Skeletal muscle tissue (tissue), 4 donors: Measurements from ENCODE around the gene VPS50. TPM values are rescaled to one million over a fixed set of nuclear protein-coding genes. Genes with fewer than 3 reads are reported as not detected.

Source experiments
- H3K27ac ChIP-seq: one replicate; pipeline ENCODE4 v1.7.0; 2013; ENCODE audit warnings: mild to moderate bottlenecking, low read depth, low read length, inconsistent platforms
- H3K27me3 ChIP-seq, 3 donors: one replicate each; pipeline ENCODE4 v1.7.0; 2013; ENCODE audit warnings: low read length in 3 of 3; ENCODE audit not compliant: control insufficient read depth in 3 of 3, insufficient read depth in 3 of 3
- H3K36me3 ChIP-seq, 3 donors: one replicate each; pipeline ENCODE4 v1.7.0; 2013; ENCODE audit warnings: low read length in 3 of 3; ENCODE audit not compliant: control insufficient read depth in 3 of 3, insufficient read depth in 3 of 3
- H3K4me1 ChIP-seq, 3 donors: one replicate each; pipeline ENCODE4 v1.7.0; 2013; ENCODE audit warnings: low read length in 3 of 3, mild to moderate bottlenecking in 3 of 3; ENCODE audit not compliant: control insufficient read depth in 3 of 3, insufficient read depth in 3 of 3
- H3K4me3 ChIP-seq, 3 donors: one replicate each; pipeline ENCODE4 v1.7.0; 2013; ENCODE audit warnings: low read length in 3 of 3
- H3K9ac ChIP-seq, 3 donors: one replicate each; pipeline ENCODE4 v1.7.0; 2013; ENCODE audit warnings: low read length in 3 of 3, mild to moderate bottlenecking in 3 of 3, moderate library complexity in 2 of 3, low read depth in 1 of 3
- H3K9me3 ChIP-seq, 3 donors: one replicate each; pipeline ENCODE4 v1.7.0; 2013; ENCODE audit warnings: low read length in 3 of 3; ENCODE audit not compliant: control insufficient read depth in 3 of 3
- total RNA-seq: library from RNA; depleted of rRNA; stranded (reverse); fragments of >200 nt; gene quantifications from one replicate; pipeline ENCODE4 v1.2.3, GENCODE V29; 2014
- donor health status: Osteomylitis.

VPS50 gene, protein sequence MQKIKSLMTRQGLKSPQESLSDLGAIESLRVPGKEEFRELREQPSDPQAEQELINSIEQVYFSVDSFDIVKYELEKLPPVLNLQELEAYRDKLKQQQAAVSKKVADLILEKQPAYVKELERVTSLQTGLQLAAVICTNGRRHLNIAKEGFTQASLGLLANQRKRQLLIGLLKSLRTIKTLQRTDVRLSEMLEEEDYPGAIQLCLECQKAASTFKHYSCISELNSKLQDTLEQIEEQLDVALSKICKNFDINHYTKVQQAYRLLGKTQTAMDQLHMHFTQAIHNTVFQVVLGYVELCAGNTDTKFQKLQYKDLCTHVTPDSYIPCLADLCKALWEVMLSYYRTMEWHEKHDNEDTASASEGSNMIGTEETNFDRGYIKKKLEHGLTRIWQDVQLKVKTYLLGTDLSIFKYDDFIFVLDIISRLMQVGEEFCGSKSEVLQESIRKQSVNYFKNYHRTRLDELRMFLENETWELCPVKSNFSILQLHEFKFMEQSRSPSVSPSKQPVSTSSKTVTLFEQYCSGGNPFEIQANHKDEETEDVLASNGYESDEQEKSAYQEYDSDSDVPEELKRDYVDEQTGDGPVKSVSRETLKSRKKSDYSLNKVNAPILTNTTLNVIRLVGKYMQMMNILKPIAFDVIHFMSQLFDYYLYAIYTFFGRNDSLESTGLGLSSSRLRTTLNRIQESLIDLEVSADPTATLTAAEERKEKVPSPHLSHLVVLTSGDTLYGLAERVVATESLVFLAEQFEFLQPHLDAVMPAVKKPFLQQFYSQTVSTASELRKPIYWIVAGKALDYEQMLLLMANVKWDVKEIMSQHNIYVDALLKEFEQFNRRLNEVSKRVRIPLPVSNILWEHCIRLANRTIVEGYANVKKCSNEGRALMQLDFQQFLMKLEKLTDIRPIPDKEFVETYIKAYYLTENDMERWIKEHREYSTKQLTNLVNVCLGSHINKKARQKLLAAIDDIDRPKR
- total RNA-seq, result 47.0 TPM

DNA sequence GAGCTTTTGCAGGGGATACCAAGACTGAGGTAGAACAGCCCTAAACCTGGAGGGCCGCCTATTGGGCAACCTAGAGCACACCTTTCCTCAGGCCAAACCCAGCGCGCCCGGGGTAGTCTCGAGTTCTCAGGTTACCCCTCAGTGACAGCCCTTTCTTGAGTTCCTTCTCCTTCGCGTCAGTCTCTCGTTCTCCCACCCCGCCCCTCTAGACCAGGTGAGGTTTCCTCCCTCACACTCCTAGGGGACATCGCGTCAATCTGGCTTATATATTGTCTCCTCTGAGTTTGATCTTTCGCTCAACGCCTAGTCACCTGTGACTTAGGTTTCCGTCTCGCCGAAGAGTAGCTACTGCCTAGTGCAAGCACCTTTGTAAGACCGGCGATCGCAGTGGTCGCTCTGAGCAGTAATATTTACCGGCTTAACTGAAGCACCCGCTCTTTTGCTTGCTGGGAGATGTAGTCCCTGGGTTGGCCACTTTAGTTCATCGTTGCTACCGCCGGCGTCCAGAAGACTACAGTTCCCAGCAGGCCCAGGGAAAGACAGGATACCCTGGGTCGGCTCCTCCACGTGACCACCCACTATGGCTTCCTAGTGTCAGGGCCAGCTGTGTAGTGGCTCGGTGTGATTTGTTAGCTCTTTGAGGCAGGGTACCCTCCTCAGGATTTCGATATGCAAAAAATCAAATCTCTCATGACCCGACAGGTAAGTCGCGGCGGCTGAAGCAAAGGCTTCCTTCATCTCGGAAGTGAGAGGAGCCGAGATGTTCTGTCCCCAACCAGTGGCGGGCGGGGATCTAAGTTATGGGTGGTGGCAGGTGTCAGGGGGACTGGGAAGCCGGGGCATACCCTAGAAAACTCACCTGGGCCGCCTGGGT lies at the start of gene VPS50:
TSS of gene VPS50 (plus strand) at position 568 of the 874 bp plus-strand sequence. CDS start at position 670, 102 bp downstream.
- Histone ChIP-seq H3K27me3 (no peaks in the 10 kb centered on the region), H3K36me3 (no peaks in the 10 kb centered on the region), H3K4me1 (peaks cover 0 to 15% (median 13%) of the 10 kb centered on the region in 3 donors), H3K27ac (peak within 1 kb of the TSS; percentile 67), H3K4me3 (peak within 1 kb of the TSS; percentile 89 to 98 (median 95)), H3K9me3 (no peaks in the 10 kb centered on the region), H3K9ac (peak within 1 kb of the TSS; percentile 85 to 90 (median 86))

GRCh38 chr7:93185303-93186027 lies 46.7 kb upstream of the VPS50 start:
- Histone ChIP-seq H3K36me3 (no peaks in the 10 kb centered on the region), H3K9ac (no peak overlapping the region), H3K27me3 (peaks cover 0 to 2% (median 0%) of the 10 kb centered on the region in 3 donors)

DNA sequence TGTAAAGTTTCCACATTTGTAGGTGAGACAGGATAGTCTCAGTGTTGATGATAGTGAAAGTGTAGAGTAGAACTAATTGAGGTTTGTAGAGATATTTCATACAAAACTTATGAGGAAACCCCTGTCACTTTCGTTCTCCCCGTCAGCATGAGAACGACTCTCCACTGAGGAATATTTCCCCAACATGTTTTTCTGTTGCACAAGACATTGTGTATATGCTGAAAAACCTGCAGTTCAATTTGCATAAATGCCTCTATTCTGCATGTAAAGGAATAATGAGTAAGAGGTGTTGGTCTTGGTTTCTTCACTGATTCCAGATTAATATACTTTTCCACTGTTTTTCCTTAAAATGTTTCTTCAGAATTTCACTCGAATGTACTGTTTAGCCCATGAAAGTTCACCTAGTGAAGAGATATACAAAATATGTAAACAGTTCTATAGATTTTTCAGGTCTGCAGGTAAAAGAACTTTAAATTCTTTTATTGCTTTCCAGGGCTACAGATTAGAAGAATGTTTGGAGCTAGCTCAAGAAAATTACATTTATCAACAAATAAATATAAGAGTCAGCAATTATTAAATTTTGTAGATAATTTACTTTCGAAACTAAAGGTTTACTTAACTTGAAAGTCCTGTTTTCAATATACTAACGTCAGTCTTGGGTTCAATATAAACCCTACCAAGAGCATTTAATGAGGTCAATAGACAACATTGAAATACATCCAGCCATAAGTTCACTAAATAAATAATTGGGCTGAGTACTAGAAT lies 43.1 kb upstream of the VPS50 start:
- Histone ChIP-seq H3K9me3 (no peaks in the 10 kb centered on the region), H3K4me3 (no peak overlapping the region)

More at GRCh38 chr7:93185303-93186027, 46.7 kb upstream of the VPS50 start:
- Histone ChIP-seq H3K9me3 (no peaks in the 10 kb centered on the region), H3K4me3 (no peak overlapping the region), H3K4me1 (no peaks in the 10 kb centered on the region), H3K27ac (no peak overlapping the region)

GRCh38 chr7:93194386-93194785 lies 37.8 kb upstream of the VPS50 start:
- Histone ChIP-seq H3K9me3 (no peaks in the 10 kb centered on the region), H3K9ac (no peak overlapping the region), H3K36me3 (no peaks in the 10 kb centered on the region), H3K4me1 (no peaks in the 10 kb centered on the region), H3K27me3 (no peaks in the 10 kb centered on the region), H3K4me3 (no peak overlapping the region), H3K27ac (no peak overlapping the region)

More for the DNA sequence above, 43.1 kb upstream of the VPS50 start:
- Histone ChIP-seq H3K4me1 (no peaks in the 10 kb centered on the region), H3K9ac (no peak overlapping the region), H3K36me3 (no peaks in the 10 kb centered on the region), H3K27ac (no peak overlapping the region), H3K27me3 (peaks cover 0 to 2% (median 0%) of the 10 kb centered on the region in 3 donors)

DNA sequence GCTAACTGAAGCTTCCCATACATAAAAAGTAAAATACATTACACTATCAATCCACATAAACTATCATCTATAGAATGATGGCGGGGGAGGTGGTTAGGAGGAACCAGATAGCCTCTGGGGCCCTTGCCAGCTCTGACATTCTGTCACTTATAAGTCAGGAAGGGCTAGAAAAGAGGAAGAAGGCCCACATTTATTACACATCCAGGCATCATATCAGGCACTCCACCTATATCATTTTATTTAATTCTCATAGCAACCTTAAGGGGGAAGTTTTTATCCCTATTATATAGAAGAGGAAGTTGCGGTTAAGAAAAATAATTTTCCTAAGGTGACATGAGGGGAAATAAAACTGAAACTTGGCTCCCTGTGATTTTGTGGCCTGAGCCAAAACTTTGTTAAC lies 35.8 kb upstream of the VPS50 start:
- Histone ChIP-seq H3K4me3 (no peak overlapping the region), H3K36me3 (no peaks in the 10 kb centered on the region), H3K27me3 (no peaks in the 10 kb centered on the region), H3K4me1 (no peaks in the 10 kb centered on the region), H3K27ac (no peak overlapping the region), H3K9me3 (no peaks in the 10 kb centered on the region), H3K9ac (no peak overlapping the region)

- no peak overlapping the region for H3K4me3 ChIP-seq
- no peak overlapping the region for H3K27ac ChIP-seq
- H3K4me1 ChIP-seq, result no peaks in the 10 kb centered on the region
- no peaks in the 10 kb centered on the region for H3K36me3 ChIP-seq
- no peak overlapping the region for H3K9ac ChIP-seq
- H3K27me3 ChIP-seq, result no peaks in the 10 kb centered on the region
- no peaks in the 10 kb centered on the region for H3K9me3 ChIP-seq
Measured at GRCh38 chr7:93198472-93198871, 33.7 kb upstream of the VPS50 start.

GRCh38 chr7:93202594-93203250 lies 29.4 kb upstream of the VPS50 start:
- no peak overlapping the region for H3K4me3 ChIP-seq
- no peaks in the 10 kb centered on the region for H3K9me3 ChIP-seq
- H3K36me3 ChIP-seq, result no peaks in the 10 kb centered on the region
- H3K27me3 ChIP-seq, result no peaks in the 10 kb centered on the region
- H3K9ac ChIP-seq, result no peak overlapping the region
- no peak overlapping the region for H3K27ac ChIP-seq
- no peaks in the 10 kb centered on the region for H3K4me1 ChIP-seq

GRCh38 chr7:93203496-93203895 lies 28.7 kb upstream of the VPS50 start:
- no peaks in the 10 kb centered on the region for H3K27me3 ChIP-seq
- no peaks in the 10 kb centered on the region for H3K9me3 ChIP-seq
- H3K4me3 ChIP-seq, result no peak overlapping the region
- H3K36me3 ChIP-seq, result no peaks in the 10 kb centered on the region
- H3K4me1 ChIP-seq, result no peaks in the 10 kb centered on the region
- H3K27ac ChIP-seq, result no peak overlapping the region
- H3K9ac ChIP-seq, result no peak overlapping the region
